Raji (cell line): ENCODE measurements around the gene PGR.

ENCODE experiments used
- POLR2A ChIP-seq: IDR thresholded peaks from 2 replicates; pipeline ENCODE4 v1.6.1; 2011; ENCODE audit warnings: low read depth, low read length, control low read depth; ENCODE audit not compliant: insufficient read depth

Gene PGR

DNA sequence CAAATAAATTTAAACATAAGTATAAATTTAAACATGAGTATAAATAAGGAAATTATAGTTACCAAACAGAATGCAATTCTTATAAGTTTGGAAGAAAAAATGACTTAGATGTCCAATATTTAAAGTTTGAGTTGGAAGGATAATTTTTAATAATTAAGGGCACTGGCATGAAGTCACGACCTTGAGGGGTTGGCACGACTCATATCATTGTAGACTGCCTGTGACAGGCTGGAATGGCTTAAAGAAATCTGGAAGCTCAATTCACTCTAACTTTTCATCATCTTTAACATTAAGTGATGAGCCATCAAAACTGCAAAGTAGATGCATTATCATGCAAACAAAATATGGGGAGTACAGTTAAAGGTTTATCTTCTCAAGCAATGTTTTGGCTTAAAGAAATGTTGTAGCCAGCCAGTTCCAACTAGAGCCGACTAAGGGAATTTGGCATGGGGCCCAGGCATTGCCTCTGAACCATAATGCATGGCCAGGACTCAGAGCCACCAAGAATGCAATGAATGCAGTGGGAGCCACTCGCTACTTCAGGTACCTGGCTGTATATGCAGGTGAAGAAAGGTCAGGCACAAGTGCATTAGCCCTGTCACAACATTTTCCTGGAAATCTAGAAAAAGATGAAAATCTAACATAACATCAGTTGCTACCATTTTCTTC lies 33.4 kb downstream of the PGR start:
- TF ChIP-seq POLR2A = no peak

DNA sequence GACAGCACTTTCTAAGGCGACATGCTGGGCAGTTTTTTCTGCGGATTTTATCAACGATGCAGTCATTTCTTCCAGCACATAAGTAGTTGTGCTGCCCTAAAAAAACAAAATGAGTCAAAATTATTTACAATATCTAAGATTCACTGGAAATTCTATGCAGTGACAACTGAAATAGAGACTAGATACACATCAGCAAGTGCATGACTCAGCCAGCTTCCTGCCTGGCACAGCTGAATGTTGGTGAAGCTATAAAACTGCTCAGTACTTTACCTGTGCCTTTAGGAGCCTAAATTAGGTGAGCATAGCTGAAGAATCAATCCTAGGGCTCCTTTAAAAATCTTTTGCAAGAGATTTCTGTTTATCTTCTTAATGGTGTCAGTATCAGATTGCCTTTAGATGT lies 37.8 kb downstream of the PGR start:
- TF ChIP-seq POLR2A = no peak

DNA sequence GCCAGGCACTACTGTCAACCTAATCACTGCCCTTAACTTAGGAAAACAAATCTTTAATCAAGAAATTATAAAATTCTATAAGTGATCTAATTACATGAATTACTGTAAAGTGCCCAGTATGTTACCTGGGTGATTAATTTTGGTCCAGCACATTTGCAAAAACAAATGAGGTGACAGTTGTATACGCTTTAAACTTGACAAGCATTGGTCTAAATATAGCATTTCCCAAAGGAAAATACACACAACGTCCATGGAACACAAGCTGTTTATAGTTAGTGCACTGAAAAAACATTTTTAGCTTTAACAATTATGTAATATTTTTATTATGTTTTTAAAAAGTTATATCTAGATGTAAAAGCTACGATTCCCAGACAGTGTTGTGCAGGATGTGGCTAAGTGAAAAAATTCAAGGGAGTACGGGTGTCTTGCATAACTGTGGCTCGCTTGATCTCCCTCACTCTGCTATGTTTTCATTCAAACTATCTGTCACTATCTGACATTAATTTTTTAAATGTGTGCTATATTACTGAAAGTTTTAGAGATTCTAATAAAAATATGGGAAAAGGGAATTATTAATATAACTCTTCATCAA lies 38.8 kb downstream of the PGR start:
- TF ChIP-seq POLR2A = no peak

DNA sequence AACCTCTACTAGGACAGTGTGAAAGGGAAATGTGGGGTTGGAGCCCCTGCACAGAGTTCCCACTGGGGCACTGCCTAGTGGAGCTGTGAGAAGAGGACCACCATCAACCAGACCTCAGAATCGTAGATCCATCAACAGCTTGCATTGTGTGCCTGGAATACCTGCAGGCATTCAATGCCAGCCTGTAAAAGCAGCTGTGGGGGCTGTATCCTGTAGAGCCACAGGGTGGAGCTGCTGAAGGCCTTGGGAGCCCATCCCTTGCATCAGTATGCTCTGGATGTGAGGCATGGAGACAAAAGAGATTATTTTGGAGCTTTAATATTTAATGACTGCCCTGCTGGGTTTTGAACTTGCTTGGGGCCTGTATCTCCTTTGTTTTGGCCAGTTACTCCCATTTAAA lies 46.3 kb downstream of the PGR start:
- TF ChIP-seq POLR2A = no peak

DNA sequence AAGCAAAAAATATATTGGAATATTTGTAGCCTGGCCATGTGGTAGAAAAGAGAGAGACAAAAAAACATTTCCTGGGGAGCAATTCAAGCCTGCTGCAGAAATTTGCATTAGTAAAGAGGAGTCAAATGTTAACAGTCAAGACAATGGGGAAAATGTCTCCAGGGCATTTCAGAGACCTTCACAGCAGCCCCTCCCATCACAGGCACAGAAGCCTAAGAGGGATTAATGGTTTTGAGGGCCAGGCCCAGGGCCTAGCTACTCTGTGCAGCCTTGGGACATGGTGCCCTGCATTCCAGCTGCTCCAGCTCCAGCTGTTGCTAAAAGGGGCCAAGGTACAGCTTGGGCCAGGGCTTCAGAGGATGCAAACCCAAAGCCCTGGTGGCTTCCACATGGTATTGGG lies 46.8 kb downstream of the PGR start:
- no peak for TF ChIP-seq POLR2A

DNA sequence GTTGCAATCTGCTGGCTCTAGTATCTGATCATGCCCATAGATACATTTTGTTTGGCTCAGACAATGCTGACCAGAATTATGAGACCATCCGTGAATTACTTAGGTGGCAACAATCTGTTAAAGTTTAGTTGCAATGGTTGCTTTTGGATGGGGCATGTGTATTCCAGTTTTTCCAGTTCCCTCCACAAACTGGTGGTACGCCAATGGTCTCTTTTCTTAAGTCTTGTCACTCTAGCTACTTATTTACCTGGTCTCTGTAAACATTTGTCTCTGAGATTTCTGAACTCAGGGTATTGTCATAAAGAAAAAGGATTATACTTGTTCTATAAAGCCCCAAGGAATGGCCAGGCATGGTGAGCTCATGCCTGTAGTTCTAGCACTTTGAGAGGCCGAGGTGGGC lies 65.9 kb downstream of the PGR start:
- TF ChIP-seq POLR2A = no peak

DNA sequence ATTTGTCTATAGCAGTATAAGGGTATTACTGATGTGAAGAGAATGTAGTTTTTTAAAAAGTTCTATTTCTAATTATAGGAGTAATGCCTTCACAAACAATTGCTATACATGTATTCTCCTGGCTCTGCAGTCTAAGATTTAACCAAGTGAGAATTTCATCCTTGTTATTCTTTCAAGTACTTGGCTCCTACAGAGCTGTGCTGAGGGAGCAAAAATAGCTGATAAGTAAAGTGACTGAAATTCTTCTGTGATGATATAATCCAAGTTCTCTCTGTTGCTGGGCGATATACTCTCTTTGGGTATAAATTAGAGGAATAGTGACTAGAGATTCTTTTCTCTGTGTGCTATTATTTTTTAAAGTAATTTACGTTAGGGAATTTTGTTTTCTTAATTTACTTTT lies 68.0 kb downstream of the PGR start:
- no peak for TF ChIP-seq POLR2A

DNA sequence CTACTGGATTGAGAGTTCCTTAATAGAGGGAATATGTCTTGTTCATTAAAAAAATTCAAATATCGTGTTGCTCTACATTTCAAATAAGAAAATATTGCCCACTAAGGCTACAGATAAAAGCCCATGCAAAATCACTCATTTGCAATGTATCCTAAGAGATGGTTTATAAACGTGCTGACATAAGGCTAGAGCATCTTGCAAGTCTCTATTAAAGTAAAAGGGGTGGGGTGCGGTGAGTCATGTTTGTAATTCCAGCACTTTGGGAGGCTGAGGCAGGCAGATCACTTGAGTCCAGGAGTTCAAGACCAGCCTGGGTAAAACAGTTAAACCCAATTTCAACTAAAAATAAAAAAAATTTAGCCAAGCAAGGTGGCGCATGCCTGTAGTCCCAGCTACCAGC lies 70.3 kb downstream of the PGR start:
- TF ChIP-seq POLR2A = no peak

DNA sequence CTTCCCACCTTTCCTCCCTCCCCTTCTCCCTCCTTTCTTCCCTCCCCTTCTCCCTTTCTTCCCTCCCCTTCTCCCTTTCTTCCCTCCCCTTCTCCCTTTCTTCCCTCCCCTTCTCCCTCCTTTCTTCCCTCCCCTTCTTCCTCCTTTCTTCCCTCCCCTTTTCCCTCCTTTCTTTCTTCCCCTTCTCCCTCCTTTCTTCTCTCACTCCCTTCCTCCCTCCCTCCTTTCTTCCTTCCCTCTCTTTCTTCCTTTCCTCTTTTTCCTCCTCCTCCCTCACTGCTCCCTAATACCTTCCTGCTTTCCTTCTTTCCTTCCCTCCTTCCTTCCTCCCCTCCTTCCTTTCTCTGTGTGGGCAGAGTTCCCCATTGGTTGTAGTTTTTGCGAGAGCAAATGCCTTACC lies 76.1 kb downstream of the PGR start:
- no peak for TF ChIP-seq POLR2A

DNA sequence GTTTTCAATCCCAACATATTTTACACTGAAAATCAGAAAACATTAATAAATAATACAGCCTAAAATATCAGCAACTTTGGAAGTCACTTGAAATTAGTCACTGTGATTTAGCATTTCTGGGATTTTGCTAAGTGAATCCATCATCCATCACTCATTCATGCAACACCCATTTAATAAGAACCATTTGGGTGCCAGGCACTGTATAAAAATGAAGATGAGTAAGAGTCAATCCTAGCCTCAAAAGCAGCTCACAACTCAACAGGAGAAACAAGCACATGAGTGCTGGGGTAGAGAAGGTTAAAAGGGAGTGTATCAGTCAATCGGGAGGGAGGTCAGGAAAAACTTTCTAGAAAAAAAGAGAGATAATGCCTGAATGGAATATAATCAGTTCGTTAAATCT lies 77.9 kb downstream of the PGR start:
- no peak for TF ChIP-seq POLR2A

DNA sequence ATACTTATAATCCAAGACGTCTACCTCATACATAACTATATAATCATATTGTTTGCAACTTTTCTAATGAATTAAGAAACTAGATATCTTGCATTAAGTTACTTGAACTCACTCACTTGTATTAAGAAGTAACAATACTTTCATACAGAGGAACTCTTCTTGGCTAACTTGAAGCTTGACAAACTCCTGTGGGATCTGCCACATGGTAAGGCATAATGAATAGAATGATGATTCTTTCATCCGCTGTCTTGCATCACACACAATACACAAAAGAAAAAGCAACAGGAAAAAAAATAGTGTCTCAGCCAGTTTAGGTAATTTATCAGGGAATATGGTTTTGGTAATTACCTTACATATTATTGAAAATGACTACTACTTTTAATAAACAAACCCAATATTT lies 79.8 kb downstream of the PGR start:
- no peak for TF ChIP-seq POLR2A

DNA sequence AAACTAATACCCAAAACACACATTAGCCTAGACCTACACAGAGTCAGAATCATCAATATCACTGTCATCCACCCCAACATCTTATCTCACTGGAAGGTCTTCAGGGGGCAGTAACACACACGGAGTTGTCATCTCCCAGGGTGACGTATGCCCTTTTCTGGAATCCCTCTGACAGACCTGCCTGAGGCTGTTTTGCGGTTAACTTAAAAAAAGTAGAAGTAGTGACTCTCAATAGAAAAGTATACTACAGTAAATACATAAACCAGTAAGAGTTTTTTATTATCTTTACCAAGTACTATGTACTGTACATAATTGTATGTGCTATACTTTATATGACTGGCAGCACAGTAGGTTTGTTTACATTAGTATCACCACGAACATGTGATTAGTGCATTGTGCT lies 80.5 kb downstream of the PGR start:
- no peak for TF ChIP-seq POLR2A

DNA sequence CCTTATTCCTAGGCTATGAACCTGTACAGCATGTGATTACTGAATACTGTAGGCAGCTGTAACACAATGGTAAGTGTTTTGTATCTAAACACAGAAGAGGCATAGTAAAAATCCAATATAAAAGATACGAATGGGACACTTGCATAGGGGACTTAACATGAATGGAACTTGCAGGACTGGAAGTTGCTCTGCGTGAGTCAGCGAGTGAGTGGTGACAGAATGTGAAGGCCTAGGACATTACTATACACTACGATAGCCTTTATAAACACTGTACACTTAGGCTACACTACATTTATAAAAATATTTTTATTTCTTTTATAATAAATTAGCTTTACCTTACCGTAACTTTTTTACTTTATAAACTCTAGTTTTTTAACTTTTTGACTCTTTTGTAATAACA lies 81.1 kb downstream of the PGR start:
- no peak for TF ChIP-seq POLR2A

DNA sequence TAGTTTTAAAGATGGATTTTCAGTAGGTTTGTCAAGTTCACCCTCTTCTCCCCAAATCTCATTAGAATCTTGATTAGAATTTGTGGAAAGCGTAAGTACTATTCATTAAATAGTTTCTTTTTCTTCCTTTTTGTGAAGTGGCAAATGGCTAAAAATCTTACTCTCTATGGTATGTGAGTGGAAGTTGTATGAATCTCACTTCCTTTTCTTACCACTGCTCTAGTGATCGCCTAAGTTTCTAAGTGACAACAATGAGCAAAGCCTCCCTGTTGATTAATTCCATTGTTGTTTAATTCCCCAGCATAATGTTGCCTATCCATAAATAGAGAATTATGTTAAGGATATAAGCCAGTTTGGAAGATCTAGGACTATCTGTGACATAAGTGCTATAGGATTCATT lies 82.7 kb downstream of the PGR start:
- no peak for TF ChIP-seq POLR2A

DNA sequence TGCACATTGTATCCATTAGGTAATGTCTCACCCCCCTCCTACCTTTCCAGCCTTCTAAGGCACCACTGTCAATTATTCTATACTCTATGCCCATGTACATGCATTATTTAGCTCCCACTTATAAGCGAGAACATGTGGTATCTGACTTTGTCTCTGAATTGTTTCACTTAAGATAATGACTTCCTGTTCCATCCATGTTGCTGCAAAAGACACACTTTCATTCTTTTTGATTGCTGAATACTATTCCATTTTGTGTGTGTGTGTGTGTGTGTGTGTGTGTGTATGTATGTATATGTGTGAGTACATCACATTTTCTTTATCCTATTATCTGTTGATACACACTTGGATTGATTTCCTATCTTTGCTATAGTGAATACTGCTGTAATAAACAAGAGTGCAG lies 84.2 kb downstream of the PGR start:
- TF ChIP-seq POLR2A = no peak

DNA sequence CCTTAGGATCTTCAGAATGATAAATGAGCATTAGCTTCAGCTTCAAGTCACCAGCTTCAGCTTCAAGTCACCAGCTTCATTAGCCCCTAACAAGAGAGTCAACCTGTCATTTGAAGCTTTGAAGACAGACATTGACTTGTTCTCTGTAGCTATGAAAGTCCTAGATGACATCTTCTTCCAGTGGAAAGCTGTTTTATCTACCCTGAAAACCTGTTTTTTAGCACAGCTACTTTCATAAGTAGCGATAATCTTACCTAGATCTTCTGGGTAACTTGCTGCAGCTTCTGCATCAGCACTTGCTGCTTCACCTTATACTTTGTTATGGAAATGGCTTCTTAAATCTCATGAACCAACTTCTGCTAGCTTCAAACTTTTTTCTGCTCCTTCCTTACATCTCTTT lies 85.7 kb downstream of the PGR start:
- TF ChIP-seq POLR2A = no peak

DNA sequence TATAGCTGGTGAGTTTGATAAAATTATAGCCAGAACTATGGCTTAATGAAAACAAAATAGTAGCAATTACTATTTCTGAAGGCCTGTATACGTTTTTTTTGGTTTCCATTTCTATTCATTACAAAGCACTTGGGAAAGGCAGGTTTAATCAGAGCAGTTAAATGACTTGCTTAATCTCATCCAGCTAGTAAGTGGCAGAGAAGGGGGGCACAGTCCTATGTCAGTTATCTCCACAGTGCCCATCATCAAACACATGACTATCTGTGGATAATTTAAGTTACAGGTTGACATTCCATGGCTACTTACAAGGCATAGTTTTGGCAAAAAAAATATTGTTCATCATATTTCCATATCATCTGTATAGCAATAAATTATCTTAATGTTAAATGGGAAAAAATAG lies 93.7 kb downstream of the PGR start:
- no peak for TF ChIP-seq POLR2A
